Activated CD4-positive, alpha-beta T cell treated with anti-CD3 and anti-CD28 coated beads for 1 hour (primary cell): ENCODE results near the gene STX5.
"Not testable (repeated sequence)": the region's sequence is repeated elsewhere in the genome, so short reads cannot be mapped to it uniquely, and the experiment has no call there.

Experiments
- DNase-seq: peaks from one replicate; pipeline ENCODE4 v3.0.0-alpha.2; 2020

Gene STX5

GRCh38 chr11:62854013-62854824 lies 22.4 kb upstream of the STX5 start:
- DNase-seq: no peak

- DNase-seq: no peak
Measured at GRCh38 chr11:62853279-62853965, 21.6 kb upstream of the STX5 start.

- DNase-seq: no peak
Measured at GRCh38 chr11:62852523-62853188, 20.8 kb upstream of the STX5 start.

- no peak for DNase-seq
Measured at GRCh38 chr11:62851807-62852522, 20.1 kb upstream of the STX5 start.

GRCh38 chr11:62850911-62851806 lies 19.3 kb upstream of the STX5 start:
- no peak for DNase-seq

- DNase-seq: no peak
Measured at GRCh38 chr11:62847767-62848314, 16.0 kb upstream of the STX5 start.

GRCh38 chr11:62846177-62846576 lies 14.3 kb upstream of the STX5 start:
- no peak for DNase-seq

- no peak for DNase-seq
Measured at GRCh38 chr11:62844154-62844553, 12.3 kb upstream of the STX5 start.

- DNase-seq: no peak
Measured at GRCh38 chr11:62843466-62843865, 11.6 kb upstream of the STX5 start.

GRCh38 chr11:62842891-62843290 lies 11.0 kb upstream of the STX5 start:
- not testable (repeated sequence) for DNase-seq

- peak; percentile 17 for DNase-seq
Measured at GRCh38 chr11:62842171-62842741, 10.4 kb upstream of the STX5 start.

- DNase-seq: peak; percentile 77
Measured at GRCh38 chr11:62841361-62842170, 9.7 kb upstream of the STX5 start.

- DNase-seq: peak; percentile 65
Measured at GRCh38 chr11:62840721-62841360, 9.0 kb upstream of the STX5 start.

GRCh38 chr11:62839050-62839945 lies 7.4 kb upstream of the STX5 start, which contains the start of gene WDR74:
TSS of gene WDR74 (minus strand) at chr11:62839590. CDS start at chr11:62839570, 20 bp downstream.
- DNase-seq: peak; percentile 89

- no peak for DNase-seq
Measured at GRCh38 chr11:62835336-62835735, 3.5 kb upstream of the STX5 start.

- DNase-seq: no peak
Measured at GRCh38 chr11:62832336-62833234, 734 bp upstream of the STX5 start, which contains the start of gene TEX54. TSS of gene TEX54 (minus strand) at chr11:62832841.

- DNase-seq: no peak
Measured at GRCh38 chr11:62830904-62831519, 839 bp downstream of the STX5 start.
